ENCODE data around the gene BMERB1.

BMERB1 gene

GRCh38 chr16:15553313-15554088 is 119.1 kb downstream of the BMERB1 start:
- no peaks in the 10 kb centered on the region for H3K36me3 ChIP-seq
- no peaks in the 10 kb centered on the region for H3K27me3 ChIP-seq (ENCODE audit: insufficient read depth, low read depth, severe bottlenecking)
- DNase-seq, result no peak
- no peaks in the 10 kb centered on the region for H3K9me3 ChIP-seq (ENCODE audit: severe bottlenecking)
- H3K4me3 ChIP-seq (ENCODE audit: low read depth, low read length), result no peak overlapping the region
- H3K27ac ChIP-seq, result no peak overlapping the region
- TF ChIP-seq, protein P1, sequence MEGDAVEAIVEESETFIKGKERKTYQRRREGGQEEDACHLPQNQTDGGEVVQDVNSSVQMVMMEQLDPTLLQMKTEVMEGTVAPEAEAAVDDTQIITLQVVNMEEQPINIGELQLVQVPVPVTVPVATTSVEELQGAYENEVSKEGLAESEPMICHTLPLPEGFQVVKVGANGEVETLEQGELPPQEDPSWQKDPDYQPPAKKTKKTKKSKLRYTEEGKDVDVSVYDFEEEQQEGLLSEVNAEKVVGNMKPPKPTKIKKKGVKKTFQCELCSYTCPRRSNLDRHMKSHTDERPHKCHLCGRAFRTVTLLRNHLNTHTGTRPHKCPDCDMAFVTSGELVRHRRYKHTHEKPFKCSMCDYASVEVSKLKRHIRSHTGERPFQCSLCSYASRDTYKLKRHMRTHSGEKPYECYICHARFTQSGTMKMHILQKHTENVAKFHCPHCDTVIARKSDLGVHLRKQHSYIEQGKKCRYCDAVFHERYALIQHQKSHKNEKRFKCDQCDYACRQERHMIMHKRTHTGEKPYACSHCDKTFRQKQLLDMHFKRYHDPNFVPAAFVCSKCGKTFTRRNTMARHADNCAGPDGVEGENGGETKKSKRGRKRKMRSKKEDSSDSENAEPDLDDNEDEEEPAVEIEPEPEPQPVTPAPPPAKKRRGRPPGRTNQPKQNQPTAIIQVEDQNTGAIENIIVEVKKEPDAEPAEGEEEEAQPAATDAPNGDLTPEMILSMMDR (IDR thresholded peaks at IDR 0.05; ENCODE audit: low read depth, low read length), result no peak

DNA sequence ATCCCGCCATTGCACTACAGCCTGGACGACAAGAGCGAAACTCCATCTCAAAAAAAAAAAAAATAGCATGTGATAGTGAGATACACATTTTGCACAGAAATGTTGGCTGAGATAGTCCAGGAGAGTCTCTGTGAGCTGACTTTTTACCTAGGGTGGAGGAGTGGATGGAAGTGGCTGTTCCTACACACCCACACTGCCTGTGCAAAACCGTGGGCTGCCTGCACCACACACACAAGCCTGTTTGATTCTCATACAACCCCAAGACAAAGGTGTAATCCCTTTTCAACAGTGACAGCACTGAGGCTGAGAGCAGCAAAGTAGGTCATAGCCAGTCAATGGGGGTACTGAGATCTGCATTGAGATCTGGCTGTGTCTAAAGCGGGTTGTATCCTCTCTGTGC is 121.7 kb downstream of the BMERB1 start:
- H3K27ac ChIP-seq, result no peak overlapping the region
- H3K9me3 ChIP-seq (ENCODE audit: severe bottlenecking), result no peaks in the 10 kb centered on the region
- no peaks in the 10 kb centered on the region for H3K27me3 ChIP-seq (ENCODE audit: insufficient read depth, low read depth, severe bottlenecking)
- DNase-seq, result no peak
- H3K4me3 ChIP-seq (ENCODE audit: low read depth, low read length), result no peak overlapping the region
- H3K36me3 ChIP-seq, result no peaks in the 10 kb centered on the region
- TF ChIP-seq, protein P1 (IDR thresholded peaks at IDR 0.05; ENCODE audit: low read depth, low read length), result no peak

- DNase-seq, result no peak
- Histone ChIP-seq H3K9me3 (ENCODE audit: severe bottlenecking) (no peaks in the 10 kb centered on the region), H3K27ac (no peak overlapping the region), H3K4me3 (ENCODE audit: low read depth, low read length) (no peak overlapping the region), H3K27me3 (ENCODE audit: insufficient read depth, low read depth, severe bottlenecking) (no peaks in the 10 kb centered on the region), H3K36me3 (no peaks in the 10 kb centered on the region)
- TF ChIP-seq, protein P1 (IDR thresholded peaks at IDR 0.05; ENCODE audit: low read depth, low read length), result no peak
Measured at GRCh38 chr16:15557258-15557657, 122.9 kb downstream of the BMERB1 start.

GRCh38 chr16:15559176-15559575 is 124.8 kb downstream of the BMERB1 start:
- Histone ChIP-seq H3K27me3 (ENCODE audit: insufficient read depth, low read depth, severe bottlenecking) (no peaks in the 10 kb centered on the region), H3K36me3 (no peaks in the 10 kb centered on the region), H3K9me3 (ENCODE audit: severe bottlenecking) (no peaks in the 10 kb centered on the region), H3K27ac (no peak overlapping the region), H3K4me3 (ENCODE audit: low read depth, low read length) (no peak overlapping the region)
- no peak for DNase-seq
- TF ChIP-seq, protein P1 (IDR thresholded peaks at IDR 0.05; ENCODE audit: low read depth, low read length), result no peak

- DNase-seq, result no peak
- no peak overlapping the region for H3K27ac ChIP-seq
- no peak overlapping the region for H3K4me3 ChIP-seq (ENCODE audit: low read depth, low read length)
- H3K9me3 ChIP-seq (ENCODE audit: severe bottlenecking), result no peaks in the 10 kb centered on the region
- H3K27me3 ChIP-seq (ENCODE audit: insufficient read depth, low read depth, severe bottlenecking), result no peaks in the 10 kb centered on the region
- TF ChIP-seq, protein P1 (IDR thresholded peaks at IDR 0.05; ENCODE audit: low read depth, low read length), result no peak
- no peaks in the 10 kb centered on the region; the same call in 1 of the 2 replicates for H3K36me3 ChIP-seq
Measured at GRCh38 chr16:15564604-15565339, 130.4 kb downstream of the BMERB1 start.
